HG02981 (cell line): Measurements from ENCODE around the gene CDH16.
A peak's percentile ranks its signal among the peaks of the same experiment; 100 is the strongest.
"Not testable (repeated sequence)": the region's sequence is repeated elsewhere in the genome, so short reads cannot be mapped to it uniquely, and the experiment has no call there.

Experiments
- ATAC-seq: cut with Tn5 transposase; IDR thresholded peaks from one replicate; pipeline ENCODE4 v1.9.1; 2021; ENCODE audit warnings: mild to moderate bottlenecking, moderate library complexity; ENCODE audit not compliant: unreplicated experiment

CDH16 gene, protein sequence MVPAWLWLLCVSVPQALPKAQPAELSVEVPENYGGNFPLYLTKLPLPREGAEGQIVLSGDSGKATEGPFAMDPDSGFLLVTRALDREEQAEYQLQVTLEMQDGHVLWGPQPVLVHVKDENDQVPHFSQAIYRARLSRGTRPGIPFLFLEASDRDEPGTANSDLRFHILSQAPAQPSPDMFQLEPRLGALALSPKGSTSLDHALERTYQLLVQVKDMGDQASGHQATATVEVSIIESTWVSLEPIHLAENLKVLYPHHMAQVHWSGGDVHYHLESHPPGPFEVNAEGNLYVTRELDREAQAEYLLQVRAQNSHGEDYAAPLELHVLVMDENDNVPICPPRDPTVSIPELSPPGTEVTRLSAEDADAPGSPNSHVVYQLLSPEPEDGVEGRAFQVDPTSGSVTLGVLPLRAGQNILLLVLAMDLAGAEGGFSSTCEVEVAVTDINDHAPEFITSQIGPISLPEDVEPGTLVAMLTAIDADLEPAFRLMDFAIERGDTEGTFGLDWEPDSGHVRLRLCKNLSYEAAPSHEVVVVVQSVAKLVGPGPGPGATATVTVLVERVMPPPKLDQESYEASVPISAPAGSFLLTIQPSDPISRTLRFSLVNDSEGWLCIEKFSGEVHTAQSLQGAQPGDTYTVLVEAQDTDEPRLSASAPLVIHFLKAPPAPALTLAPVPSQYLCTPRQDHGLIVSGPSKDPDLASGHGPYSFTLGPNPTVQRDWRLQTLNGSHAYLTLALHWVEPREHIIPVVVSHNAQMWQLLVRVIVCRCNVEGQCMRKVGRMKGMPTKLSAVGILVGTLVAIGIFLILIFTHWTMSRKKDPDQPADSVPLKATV

DNA sequence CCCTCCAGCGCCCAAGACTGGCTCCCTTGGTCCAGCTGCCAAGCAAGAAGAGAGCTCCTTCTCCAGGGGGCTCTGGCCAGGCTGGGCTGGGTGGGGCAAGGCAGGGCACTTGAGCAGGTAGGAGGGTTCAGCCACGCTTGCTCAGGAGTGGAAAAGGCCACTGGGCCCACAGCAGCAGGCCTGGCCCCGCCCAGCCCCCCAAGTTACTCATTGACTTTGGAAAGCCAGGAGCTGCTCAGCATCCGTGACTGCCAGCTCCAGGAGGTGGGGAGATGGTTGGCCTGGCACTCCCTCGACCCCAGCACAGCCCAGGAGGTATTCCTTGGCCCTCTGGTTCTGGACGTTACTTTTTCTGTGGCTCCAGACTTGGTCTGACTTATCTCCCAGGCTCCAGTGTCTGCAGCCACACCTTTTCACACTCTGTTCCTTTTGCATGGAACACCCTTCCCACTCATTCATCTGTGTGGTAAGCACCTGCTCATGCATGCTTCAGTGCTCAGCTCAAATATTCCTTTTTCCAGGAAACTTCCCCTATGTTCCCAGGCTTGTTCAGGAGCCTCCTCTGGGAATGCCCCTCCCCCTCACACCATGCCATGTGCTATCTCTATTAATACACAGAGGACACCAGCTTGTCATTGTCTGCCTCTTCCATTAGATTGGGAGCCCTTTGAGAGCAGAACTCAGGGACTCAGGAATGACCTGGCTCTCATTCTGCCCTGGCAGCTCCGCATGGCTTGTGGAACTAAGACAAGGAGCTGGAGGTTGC is at the start of gene CDH16:
Gene CDH16 (minus strand): TSS at position 83 of the 766 bp plus-strand sequence. CDS start 820 bp downstream, outside the sequence.
- no peak for ATAC-seq

DNA sequence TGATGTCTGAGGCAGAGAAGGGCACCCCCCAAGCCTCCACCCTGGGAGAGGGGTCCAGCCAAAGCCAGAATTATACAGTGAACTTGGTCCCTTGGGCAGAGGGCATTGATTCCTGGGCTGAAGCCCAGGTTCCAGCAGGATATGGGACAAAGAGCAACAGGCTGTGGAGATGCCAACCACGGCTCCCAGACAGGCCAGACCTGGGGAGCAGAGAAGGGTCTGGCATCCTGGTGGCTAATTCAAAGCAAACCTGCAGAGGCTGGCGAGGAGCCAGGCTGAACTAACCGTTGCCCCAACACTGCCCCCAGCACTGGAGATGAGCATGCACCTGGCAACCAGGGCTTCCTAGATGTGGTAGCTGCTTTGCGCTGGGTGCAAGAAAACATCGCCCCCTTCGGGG is 45.4 kb upstream of the CDH16 start:
- ATAC-seq: no peak

DNA sequence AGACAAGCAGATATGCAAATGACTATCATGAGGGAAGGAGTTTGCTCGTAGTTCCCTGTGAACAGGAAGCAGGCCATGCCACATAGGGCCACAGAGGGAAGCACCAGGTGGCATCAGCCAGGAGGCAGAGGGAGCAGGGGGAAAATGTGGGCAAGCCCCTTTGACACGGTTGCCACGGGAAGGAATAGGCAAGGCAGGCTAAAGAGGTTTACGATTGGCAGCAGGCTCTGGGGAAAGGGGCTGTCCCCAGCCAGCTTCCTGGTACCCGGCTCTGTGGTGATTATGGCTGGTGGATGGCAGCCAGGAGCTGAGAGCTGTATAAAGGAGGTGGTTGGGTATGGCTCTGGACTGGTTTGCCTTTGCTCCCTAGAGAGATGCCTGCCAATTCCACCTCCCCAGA is 43.2 kb upstream of the CDH16 start:
- no peak for ATAC-seq

DNA sequence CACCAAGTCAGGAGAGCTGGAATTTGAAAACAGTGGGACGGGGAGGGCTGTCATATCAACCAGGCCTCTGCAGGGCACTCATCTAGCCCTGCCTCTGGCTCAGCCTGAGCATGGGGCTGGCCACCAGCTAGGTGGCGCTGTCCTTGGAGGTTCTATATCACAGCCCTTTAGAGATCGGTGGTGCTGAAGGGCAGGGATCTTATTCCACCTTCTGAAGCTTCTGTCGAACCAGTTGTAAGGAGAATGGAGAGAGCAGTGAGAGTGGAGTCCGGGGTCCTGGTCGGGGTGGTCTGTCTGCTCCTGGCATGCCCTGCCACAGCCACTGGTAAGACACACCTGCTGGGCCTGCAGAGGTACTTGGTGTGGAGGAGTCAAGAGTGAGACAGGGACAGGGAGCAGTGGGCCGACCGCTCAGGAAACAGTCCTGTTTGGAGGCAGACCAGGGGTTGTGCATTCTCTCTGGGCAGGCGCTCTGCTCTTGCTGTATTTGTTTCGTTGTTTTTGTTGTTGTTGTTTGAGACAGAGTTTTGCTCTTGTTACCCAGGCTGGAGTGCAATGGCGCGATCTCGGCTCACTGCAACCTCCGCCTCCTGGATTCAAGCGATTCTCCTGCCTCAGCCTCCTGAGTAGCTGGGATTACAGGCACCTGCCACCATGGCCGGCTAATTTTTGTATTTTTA is 42.5 kb upstream of the CDH16 start, which contains the start of gene CES3:
Gene CES3 (plus strand): TSS at position 202 of the 680 bp plus-strand sequence. CDS start 42 bp downstream, at position 244.
- peak; percentile 82 for ATAC-seq

DNA sequence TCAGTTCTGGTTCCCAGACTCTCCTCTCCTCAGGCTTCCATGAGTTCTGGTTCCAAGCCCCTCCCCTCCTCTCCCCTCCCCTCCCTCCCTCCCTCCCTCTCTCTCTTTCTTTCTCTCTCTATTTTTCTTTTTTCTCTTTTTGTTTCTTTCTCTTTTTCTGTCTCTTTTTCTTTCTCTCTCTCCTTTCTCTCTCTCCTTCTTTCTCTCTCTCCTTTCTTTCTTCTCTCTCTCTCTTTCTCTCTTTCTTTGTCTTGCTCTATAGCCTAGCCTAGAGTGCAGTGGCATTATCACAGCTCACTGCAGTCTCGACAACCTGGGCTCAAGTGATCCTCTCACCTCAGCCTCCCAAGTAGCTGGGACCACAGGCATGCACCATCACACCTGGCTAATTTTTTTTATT is 41.6 kb upstream of the CDH16 start:
- ATAC-seq: no peak

DNA sequence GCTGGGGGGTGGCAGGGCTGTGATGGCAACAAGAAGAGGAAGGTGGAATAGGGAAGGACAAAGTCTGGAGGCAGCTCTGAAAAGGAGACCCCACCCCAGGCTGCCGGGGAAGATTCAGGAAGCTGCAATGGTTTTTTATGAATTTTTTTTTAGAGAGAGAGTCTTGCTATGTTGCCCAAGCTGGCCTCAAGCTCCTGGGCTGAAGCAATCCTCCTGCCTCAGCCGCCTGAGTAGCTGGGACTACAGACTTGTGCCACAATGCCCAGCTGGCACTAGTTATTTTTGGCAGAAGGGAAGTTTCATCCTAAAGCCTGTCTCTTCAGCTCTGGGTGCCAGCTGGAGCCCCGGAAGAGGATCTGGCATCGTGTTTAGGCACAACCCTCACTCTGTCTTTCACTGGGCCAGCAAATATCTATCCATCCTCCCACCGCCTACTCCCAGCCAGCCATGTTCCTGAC is 41.0 kb upstream of the CDH16 start:
- ATAC-seq: no peak

DNA sequence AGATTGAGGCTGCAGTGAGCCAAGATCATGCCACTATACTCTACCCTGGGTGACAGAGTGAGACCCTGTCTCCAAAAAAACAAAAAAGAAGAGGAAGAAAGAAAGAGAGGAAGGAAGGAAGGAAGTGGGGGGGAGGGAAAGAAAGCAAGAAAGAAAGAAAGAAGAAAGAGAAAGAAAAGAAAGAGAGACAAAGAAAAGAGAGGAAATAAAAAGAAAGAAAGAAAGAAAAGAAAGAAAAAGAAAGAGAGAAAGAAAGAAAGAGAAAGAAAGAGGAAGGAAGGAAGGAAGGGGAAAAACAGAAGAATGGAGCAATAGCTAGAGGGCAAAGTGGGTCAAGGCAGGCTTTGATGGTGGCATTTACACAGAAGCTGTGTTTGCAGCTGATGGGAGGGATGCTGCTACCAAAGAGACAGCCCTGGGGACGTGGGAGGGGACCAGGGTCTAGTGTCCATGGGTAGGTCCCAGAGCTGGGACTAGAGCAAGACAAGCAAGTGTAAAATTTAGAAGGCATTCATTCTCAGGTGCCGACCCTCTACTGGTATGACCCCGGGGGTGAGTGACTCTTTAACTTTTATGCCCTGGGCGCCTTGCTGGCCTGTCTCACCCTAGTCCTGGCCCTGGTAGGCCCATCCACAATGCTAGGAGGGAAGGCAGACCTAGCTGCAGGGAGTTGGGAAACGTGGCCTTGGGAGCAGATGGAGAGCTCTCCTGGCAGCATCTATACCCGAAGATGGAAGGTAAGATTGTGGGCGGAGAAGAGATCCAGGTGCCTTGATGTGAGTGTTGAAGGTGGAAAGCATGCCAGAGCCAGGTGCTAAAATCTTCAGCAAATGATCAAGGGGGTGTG is 40.4 kb upstream of the CDH16 start:
- ATAC-seq: no peak

DNA sequence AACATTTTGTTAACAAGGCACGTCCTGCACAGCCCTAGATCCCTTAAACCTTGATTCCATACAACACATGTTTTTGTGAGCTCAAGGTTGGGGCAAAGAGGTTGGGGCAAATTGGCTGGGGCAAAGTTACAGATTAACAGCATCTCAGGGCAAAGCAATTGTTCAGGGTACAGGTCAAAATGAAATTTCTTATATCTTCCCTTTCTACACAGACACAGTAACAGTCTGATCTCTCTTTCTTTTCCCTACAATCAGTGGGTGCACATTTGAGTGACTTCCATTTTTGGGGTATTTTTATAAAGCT is 37.4 kb upstream of the CDH16 start:
- not testable (repeated sequence) for ATAC-seq

DNA sequence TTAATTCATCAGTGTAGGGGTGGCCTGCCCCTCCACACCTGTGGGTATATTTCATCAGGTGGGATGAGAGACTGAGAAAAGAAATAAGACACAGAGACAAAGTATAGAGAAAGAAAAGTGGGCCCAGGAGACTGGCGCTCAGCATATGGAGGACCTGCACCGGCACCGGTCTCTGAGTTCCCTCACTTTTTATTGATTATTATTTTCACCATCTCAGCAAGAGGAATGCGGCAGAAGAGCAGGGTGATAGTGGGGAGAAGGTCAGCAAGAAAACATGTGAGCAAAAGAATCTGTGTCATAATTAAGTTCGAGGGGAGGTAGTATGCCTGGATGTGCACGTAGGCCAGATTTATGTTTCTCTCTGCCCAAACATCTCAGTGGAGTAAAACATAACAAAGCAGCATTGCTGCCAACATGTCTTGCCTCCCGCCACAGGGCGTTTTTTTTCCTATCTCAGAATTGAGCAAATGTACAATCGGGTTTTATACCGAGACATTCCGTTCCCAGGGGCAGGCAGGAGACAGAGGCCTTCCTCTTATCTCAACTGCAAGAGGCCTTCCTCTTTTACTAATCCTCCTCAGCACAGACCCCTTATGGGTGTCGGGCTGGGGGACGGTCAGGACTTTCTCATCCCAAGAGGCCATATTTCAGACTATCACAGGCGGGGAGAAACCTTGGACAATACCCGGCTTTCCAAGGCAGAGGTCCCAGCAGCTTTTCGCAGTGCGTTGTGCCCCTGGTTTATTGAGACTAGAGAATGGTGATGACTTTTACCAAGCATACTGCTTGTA is 36.9 kb upstream of the CDH16 start:
- not testable (repeated sequence) for ATAC-seq

DNA sequence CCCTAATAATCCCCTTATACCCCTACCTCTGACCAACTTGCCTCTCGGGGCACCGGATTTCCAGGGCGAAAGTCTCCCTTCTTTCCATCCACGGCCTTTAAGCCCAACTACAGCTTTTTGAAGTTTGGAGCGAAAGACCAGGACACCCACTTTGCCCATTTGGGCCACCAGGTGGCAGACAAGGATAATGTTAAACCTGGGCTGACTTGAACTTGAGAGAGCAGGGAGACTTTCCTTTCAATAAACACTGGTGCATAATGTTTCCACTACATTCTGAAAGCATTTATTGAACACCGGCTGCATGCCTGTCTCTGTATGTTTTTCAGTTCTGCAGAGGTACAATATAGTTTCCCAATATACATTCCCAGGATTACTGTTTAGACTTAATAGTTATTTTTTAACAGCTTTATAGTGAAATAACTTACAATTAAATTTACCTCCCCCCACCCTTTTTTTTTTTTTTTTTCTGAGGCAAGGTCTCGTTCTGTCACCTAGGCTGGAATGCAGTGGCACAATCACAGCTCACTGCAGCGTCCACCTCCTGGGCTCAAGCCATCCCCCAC is 35.5 kb upstream of the CDH16 start:
- ATAC-seq: no peak

DNA sequence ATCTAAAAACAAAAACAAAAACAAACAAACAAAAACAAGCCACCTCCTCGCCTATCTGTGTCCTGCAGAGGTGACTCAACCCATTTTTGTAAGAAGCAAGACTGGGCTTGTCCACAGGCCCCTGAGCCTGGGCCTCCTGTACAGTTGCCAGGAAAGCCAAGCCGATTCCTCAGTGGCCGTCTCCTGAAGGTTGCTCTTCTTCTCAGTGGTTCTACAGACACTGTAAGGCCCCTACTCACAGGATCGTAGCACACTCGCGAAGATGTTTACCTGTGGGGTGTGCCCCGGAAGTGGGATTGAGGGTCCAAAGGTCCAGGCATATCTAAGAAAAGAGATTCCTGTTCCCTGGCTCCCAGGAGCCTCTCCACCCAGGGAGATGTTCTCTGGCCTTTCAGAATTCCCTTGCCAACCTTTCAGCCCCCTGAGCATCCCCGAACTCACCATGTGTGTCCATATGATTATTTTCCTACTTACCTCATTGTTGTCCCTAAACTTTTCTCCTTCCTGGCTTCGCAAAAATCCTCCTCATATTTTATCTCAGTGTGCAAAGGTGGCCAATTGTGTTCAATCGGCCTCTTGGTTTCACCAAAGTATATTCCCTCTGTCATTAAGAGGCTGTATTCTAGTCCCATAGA is 34.9 kb upstream of the CDH16 start:
- no peak for ATAC-seq

DNA sequence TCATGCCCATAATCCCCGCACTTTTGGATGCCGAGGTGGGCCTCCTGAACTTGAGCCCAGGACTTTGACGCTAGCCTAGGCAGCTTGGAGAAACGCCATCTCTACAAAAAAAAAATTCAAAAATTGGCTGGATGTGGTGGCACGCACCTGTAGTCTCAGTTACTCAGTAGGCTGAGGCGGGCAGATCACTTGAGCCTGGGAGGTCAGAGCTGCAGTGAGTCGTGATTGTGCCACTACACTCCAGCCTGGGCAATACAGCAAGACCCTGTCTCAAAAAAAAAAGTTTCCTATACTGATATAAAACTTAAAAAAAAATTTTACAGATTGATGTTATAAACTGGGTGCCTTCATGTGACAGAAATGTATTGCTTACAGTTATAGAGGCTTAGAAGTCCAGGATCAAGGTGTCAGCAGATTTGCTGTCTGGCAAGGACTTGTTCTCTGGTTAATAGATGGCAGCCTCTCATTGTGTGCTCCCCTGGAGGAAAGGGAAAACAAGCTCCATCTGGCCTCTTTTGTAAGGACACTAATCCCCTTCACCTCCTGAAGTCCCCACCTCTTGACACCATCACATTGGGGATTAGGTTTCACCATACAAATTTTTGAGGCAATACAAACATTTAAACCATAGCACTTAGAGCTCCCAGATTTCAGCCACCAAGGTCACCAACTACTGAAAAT is 33.9 kb upstream of the CDH16 start:
- no peak for ATAC-seq

DNA sequence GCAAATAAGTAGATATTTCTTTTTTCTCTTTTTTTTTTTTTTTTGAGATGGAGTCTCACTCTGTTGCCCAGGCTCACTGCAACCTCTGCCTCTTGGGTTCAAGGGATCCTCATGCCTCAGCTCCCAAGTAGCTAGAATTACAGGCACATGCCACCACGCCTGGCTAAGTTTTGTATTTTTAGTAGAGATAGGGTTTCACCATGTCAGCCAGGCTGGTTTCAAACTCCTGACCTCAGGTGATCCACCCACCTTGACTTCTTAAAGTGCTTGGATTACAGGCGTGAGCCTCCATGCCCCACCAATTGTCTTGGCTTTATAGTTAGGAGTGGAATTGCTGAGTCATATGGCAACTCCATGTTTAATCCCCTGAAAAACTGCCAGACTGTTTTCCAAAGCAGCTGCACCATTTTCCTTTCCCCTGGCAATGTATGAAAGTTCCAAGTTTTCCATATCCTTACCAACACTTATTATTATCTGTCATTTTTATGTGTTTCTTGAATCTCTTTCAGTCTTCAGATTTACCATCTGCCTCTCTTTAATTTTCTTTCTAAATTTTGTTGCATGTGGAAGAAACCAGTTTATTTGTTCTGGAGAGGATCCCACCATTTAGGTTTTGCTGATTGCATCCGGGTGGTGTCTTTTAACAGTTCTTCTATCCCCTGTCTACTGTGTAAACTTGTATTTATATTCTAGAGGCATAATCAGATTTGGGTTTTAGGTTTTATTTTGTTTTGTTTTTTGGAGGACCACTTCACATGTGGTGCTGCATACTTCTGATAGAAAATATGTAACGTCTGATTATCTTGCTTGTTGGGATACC is 32.5 kb upstream of the CDH16 start:
- ATAC-seq: no peak

DNA sequence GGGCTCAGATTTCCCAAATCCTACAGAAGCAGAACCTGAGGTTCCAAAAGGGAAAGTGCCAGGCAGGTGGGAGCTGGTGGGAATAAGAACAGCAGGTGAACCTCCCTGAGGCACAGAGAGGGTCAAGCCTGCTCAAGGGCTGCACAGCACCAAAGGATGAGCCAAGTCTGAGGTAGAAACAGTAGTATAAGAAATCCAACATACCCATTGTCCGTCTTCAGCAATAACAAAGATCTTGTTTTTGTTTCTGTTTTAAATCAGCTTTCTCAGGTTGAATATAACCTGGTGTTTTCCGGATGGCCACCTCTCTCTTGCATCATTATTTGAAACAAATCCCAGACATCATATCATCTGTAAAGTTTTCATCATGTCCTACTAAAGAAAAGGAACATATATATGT is 31.8 kb upstream of the CDH16 start:
- ATAC-seq: no peak

DNA sequence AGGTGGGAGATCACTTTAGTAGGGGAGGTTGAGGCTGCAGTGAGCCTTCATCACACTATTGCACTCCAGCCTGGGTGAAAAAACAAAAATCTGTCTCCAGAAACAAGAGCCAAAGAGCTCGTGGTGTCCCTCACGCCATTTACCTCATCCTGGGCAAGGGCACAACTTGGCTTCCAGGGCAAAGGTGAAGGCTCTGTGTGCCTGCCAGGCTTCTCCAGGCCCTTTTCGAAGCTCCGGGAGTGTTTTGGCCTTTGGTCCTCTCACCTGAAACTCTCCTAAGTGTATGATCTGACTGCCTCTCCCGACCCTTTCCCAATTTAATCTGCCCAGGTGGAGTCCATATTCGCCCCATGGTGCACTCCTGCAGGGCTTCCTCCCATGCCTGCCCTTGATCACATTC is 30.8 kb upstream of the CDH16 start:
- ATAC-seq: no peak

DNA sequence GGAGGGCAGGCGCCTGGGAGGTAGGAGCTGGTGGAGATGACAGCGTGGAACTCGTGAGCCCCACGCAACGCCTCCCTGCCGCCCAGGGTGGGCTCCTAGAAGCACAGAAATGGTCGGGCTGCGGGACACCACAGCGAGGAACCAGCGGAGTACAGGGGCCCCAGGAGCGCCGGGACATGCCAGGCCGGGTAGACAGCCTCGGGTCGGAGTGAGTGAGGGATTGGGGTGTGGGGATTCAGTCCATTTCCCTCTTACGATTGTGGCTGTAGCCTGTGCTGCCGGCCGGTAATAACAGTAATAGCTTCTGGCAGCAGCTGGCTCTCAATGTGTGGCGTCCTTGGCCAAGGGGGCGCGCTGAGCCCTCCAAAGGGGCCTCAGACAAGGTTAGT is 30.1 kb upstream of the CDH16 start:
- ATAC-seq: no peak
